Smooth muscle cell (in vitro differentiated cells): ENCODE data around the gene HHAT. TPM values are rescaled to one million over a fixed set of nuclear protein-coding genes. Genes with fewer than 3 reads are reported as not detected.

ENCODE experiments used
- DNase-seq: peaks from one replicate; lab custom pipeline; 2025; ENCODE audit not compliant: unreplicated experiment; lab: John Stamatoyannopoulos, UW
- H2AFZ ChIP-seq: fragments of 200-600 bp; sonication (generic); 2 replicates; pipeline ENCODE4 v1.6.0; 2016; ENCODE audit warnings: antibody characterized with exemption, low read depth, mild to moderate bottlenecking
- H3F3A ChIP-seq: fragments of 200-600 bp; sonication (generic); 2 replicates; pipeline ENCODE4 v1.6.0; 2017; ENCODE audit warnings: antibody characterized with exemption, low read depth
- H3K27ac ChIP-seq: fragments of 200-600 bp; sonication (generic); 2 replicates; pipeline ENCODE4 v1.5.1; 2016; ENCODE audit warnings: low read depth, mild to moderate bottlenecking
- H3K27me3 ChIP-seq: fragments of 200-600 bp; sonication (generic); 2 replicates; pipeline ENCODE4 v1.6.1; 2016; ENCODE audit warnings: low read depth, mild to moderate bottlenecking
- H3K36me3 ChIP-seq: fragments of 200-600 bp; sonication (generic); 2 replicates; pipeline ENCODE4 v1.5.1; 2016; ENCODE audit warnings: low read depth
- H3K4me1 ChIP-seq: fragments of 200-600 bp; sonication (generic); 2 replicates; pipeline ENCODE4 v1.5.1; 2016; ENCODE audit warnings: low read depth
- H3K4me2 ChIP-seq: fragments of 200-600 bp; sonication (generic); 2 replicates; pipeline ENCODE4 v1.6.0; 2016; ENCODE audit warnings: mild to moderate bottlenecking
- H3K4me3 ChIP-seq: fragments of 200-600 bp; sonication (generic); 2 replicates; pipeline ENCODE4 v1.5.1; 2016; ENCODE audit warnings: mild to moderate bottlenecking
- H3K79me2 ChIP-seq: fragments of 200-600 bp; sonication (generic); 2 replicates; pipeline ENCODE4 v1.6.0; 2016; ENCODE audit warnings: low read depth, mild to moderate bottlenecking
- H3K9ac ChIP-seq: fragments of 200-600 bp; sonication (generic); 2 replicates; pipeline ENCODE4 v1.6.0; 2016; ENCODE audit warnings: low read depth
- H3K9me3 ChIP-seq: fragments of 200-600 bp; sonication (generic); replicated peaks from 2 replicates; pipeline ENCODE4 v1.5.1; 2016; ENCODE audit warnings: low read depth
- H4K20me1 ChIP-seq: fragments of 200-600 bp; sonication (generic); 2 replicates; pipeline ENCODE4 v1.6.0; 2016; ENCODE audit warnings: low read depth
- WGBS: methylation state at CpG from one replicate; pipeline ENCODE4 v1.1.7; 2016; ENCODE audit warnings: low lambda C conversion rate; 5-methylcytosine and 5-hydroxymethylcytosine counted together
- polyA plus RNA-seq: library from polyadenylated mRNA; unstranded; fragments of >200 nt; fragmentation: Nextera tagmentation; extraction: Ambion mirVana; gene quantifications from 2 replicates; pipeline ENCODE4 v1.2.1, GENCODE V29; 2016
- total RNA-seq: library from RNA; depleted of rRNA; stranded (reverse); fragments of >200 nt; gene quantifications from 2 replicates; pipeline ENCODE4 v1.2.3, GENCODE V29; 2014
- TF ChIP-seq, protein P1 (sequence below): fragments of 200-600 bp; sonication (generic); IDR thresholded peaks from 2 replicates; pipeline ENCODE4 v1.5.1; 2017; ENCODE audit warnings: borderline replicate concordance, mild to moderate bottlenecking, antibody characterized with exemption; ENCODE audit not compliant: insufficient read depth, poor library complexity, severe bottlenecking

HHAT gene
- total and polyA plus RNA-seq, 2 experiments from 2014 or later: 4.6 to 9.8 TPM

DNA sequence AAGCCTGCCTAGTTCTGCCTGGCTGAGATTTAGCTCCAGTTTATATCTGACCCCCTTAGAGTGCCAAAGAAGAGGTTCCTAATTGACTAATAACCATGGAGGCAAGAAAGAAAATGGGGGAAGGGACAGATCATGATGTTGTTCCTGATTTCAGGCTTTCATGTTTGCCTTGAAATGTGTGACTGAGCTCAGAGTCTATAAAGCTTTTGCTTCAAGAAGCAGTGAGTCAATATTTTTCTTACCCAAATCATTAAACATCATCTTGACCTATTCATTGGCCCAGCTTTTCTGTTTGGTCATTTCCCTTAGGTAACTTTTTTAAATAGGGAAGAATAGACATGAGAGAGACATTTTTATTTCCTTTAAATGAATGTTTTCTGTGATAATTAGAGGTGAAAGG is 55.9 kb downstream of the HHAT start:
- no peak overlapping the region for H3K4me2 ChIP-seq
- H2AFZ ChIP-seq: no peak overlapping the region
- H3K9ac ChIP-seq: no peak overlapping the region
- TF ChIP-seq, protein P1, sequence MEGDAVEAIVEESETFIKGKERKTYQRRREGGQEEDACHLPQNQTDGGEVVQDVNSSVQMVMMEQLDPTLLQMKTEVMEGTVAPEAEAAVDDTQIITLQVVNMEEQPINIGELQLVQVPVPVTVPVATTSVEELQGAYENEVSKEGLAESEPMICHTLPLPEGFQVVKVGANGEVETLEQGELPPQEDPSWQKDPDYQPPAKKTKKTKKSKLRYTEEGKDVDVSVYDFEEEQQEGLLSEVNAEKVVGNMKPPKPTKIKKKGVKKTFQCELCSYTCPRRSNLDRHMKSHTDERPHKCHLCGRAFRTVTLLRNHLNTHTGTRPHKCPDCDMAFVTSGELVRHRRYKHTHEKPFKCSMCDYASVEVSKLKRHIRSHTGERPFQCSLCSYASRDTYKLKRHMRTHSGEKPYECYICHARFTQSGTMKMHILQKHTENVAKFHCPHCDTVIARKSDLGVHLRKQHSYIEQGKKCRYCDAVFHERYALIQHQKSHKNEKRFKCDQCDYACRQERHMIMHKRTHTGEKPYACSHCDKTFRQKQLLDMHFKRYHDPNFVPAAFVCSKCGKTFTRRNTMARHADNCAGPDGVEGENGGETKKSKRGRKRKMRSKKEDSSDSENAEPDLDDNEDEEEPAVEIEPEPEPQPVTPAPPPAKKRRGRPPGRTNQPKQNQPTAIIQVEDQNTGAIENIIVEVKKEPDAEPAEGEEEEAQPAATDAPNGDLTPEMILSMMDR: no peak
- no peaks in the 10 kb centered on the region for H3K79me2 ChIP-seq
- no peak for DNase-seq
- no peaks in the 10 kb centered on the region for H3K36me3 ChIP-seq
- no peaks in the 10 kb centered on the region for H3K27me3 ChIP-seq
- no peaks in the 10 kb centered on the region for H3K4me1 ChIP-seq
- no peak overlapping the region for H3K27ac ChIP-seq
- no peak overlapping the region for H3K4me3 ChIP-seq
- H4K20me1 ChIP-seq: no peaks in the 10 kb centered on the region
- no peaks in the 10 kb centered on the region for H3F3A ChIP-seq
- H3K9me3 ChIP-seq: no peaks in the 10 kb centered on the region

DNA sequence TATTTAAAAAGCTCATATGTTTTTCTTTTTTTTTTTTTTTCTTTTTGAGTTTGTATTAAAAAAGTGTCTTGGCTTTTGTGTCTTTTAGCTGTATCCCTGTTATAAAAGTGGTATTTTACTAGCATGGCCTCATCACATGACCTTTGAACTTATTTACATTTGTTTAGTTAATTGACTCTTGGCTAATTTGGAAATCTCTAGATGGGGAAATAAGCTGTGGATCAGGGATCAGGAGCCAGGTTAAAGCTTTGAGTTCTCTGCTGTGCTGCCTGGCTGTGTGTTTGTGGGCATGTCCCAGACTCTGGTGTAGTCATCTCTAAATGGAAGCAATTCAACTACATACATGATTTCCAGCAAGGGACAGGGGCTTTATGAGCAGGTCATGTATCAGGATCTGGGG is 56.5 kb downstream of the HHAT start:
- DNase-seq: no peak
- no peaks in the 10 kb centered on the region for H3K36me3 ChIP-seq
- H3K4me3 ChIP-seq: no peak overlapping the region
- no peaks in the 10 kb centered on the region for H3K4me1 ChIP-seq
- no peak overlapping the region for H3K4me2 ChIP-seq
- H3K9me3 ChIP-seq: no peaks in the 10 kb centered on the region
- TF ChIP-seq, protein P1: no peak
- H4K20me1 ChIP-seq: no peaks in the 10 kb centered on the region
- H3K9ac ChIP-seq: no peak overlapping the region
- no peak overlapping the region for H3K27ac ChIP-seq
- H3F3A ChIP-seq: no peaks in the 10 kb centered on the region
- H2AFZ ChIP-seq: no peak overlapping the region
- no peaks in the 10 kb centered on the region for H3K79me2 ChIP-seq
- H3K27me3 ChIP-seq: no peaks in the 10 kb centered on the region

DNA sequence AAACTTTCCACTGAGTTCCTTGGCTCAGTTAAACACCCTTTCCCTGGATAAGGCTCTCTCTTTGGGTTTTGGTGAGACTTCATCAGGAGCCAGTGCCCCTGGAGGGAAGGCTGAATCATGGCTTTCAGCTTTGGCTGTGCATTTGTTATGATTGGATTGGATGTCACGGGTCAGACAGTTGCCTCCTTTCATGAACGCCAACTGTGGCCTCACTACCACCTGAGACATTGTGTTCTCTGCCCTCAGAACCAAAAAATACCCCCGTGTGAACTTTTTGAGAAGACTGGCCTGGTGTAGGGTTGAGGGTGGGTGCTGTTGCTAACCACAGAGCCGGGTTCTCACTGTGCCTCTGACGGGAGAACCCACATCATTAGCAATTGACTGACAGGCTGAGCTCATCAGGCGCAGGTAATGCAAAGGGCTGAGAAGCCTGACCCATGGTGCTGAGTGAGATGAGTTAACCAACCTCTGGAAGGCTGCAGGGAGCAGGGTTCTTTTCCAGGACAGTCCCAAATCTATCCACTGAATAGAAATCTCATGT is 65.6 kb downstream of the HHAT start:
- no peak overlapping the region for H2AFZ ChIP-seq
- H3F3A ChIP-seq: no peaks in the 10 kb centered on the region
- H3K9ac ChIP-seq: peak overlapping the region; percentile 23
- no peaks in the 10 kb centered on the region for H3K27me3 ChIP-seq
- no peak overlapping the region for H3K4me3 ChIP-seq
- 72% methylated on average over 6 of the region's 6 CpGs for WGBS
- H3K4me2 ChIP-seq: peak overlapping the region; percentile 43
- H3K4me1 ChIP-seq: peaks cover 4% of the 10 kb centered on the region
- H3K36me3 ChIP-seq: no peaks in the 10 kb centered on the region
- H4K20me1 ChIP-seq: no peaks in the 10 kb centered on the region
- H3K79me2 ChIP-seq: no peaks in the 10 kb centered on the region
- no peaks in the 10 kb centered on the region for H3K9me3 ChIP-seq
- TF ChIP-seq, protein P1: no peak
- H3K27ac ChIP-seq: peak overlapping the region; percentile 66
- DNase-seq: no peak

DNA sequence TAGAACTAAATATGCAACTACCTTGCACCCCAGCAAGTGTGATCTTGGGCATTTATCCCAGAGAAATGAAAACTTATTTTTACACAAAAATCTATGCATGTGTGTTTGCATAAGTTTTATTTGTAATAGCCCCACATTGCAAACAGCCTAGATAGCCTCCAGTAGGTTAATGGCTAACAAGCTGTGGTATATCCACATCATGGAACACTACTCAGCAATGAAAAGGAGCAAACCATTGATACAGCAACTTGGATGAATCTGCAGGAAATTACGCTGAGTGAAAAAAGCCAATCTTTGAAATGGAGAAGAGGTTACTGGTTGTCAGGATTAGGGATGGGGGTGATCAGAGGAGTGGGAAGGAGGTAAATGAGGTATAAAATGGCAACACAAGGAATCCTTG is 67.8 kb downstream of the HHAT start:
- no peak overlapping the region for H2AFZ ChIP-seq
- DNase-seq: no peak
- H4K20me1 ChIP-seq: no peaks in the 10 kb centered on the region
- no peak overlapping the region for H3K9ac ChIP-seq
- peaks cover 4% of the 10 kb centered on the region for H3K4me1 ChIP-seq
- H3K27me3 ChIP-seq: no peaks in the 10 kb centered on the region
- no peaks in the 10 kb centered on the region for H3K36me3 ChIP-seq
- H3F3A ChIP-seq: no peaks in the 10 kb centered on the region
- WGBS: 100% methylated on average over 1 of the region's 1 CpG
- no peak overlapping the region for H3K27ac ChIP-seq
- no peaks in the 10 kb centered on the region for H3K9me3 ChIP-seq
- TF ChIP-seq, protein P1: no peak
- no peak overlapping the region for H3K4me3 ChIP-seq
- no peaks in the 10 kb centered on the region for H3K79me2 ChIP-seq
- no peak overlapping the region for H3K4me2 ChIP-seq
